Omental fat pad (tissue), 4 donors: ENCODE measurements around the gene ARMC3. TPM values are rescaled to one million over a fixed set of nuclear protein-coding genes. Genes with fewer than 3 reads are reported as not detected.
"Not testable (repeated sequence)": the region's sequence is repeated elsewhere in the genome, so short reads cannot be mapped to it uniquely, and the experiment has no call there.

Source experiments
- ATAC-seq: fragments of 150-250 bp; one replicate; pipeline ENCODE4 v1.9.1; 2016; ENCODE audit warnings: mild to moderate bottlenecking, moderate library complexity; ENCODE audit not compliant: low FRiP score
- DNase-seq: peaks from one replicate; pipeline ENCODE4 v3.0.0-alpha.2; 2019; ENCODE audit warnings: low spot score
- CTCF ChIP-seq, 3 donors: fragments of 450-650 bp; IDR thresholded peaks; one replicate each; pipeline ENCODE4 v1.5.1; 2016 to 2017; ENCODE audit warnings: antibody characterized with exemption in 3 of 3, mild to moderate bottlenecking in 3 of 3, moderate library complexity in 2 of 3
- total RNA-seq, 4 donors: library from RNA; depleted of rRNA; stranded (reverse); fragments of >200 nt; gene quantifications; one replicate each; pipeline ENCODE4 v1.1.0, GENCODE V29; 2016

The ARMC3 gene
- total RNA-seq, 4 donors from 2014 or later, result not detected

GRCh38 chr10:22899775-22900174 lies 28.1 kb upstream of the ARMC3 start:
- ATAC-seq (no peak), DNase-seq (no peak)
- no peak for TF ChIP-seq CTCF (IDR thresholded peaks at IDR 0.05)

GRCh38 chr10:22900841-22901601 lies 26.8 kb upstream of the ARMC3 start:
- ATAC-seq (no peak), DNase-seq (no peak)
- no peak for TF ChIP-seq CTCF (IDR thresholded peaks at IDR 0.05)

GRCh38 chr10:22902147-22902546 lies 25.7 kb upstream of the ARMC3 start:
- ATAC-seq, DNase-seq: not testable (repeated sequence)

- ATAC-seq (no peak), DNase-seq (no peak)
- TF ChIP-seq CTCF (IDR thresholded peaks at IDR 0.05), result no peak
These were observed 24.2 kb upstream of the ARMC3 start for GRCh38 chr10:22903694-22904093.

GRCh38 chr10:22906767-22907166 lies 21.1 kb upstream of the ARMC3 start:
- ATAC-seq, result no peak
- TF ChIP-seq CTCF (IDR thresholded peaks at IDR 0.05), result no peak
- no peak for DNase-seq

GRCh38 chr10:22908837-22909236 lies 19.0 kb upstream of the ARMC3 start:
- ATAC-seq, result no peak
- no peak for TF ChIP-seq CTCF (IDR thresholded peaks at IDR 0.05)
- DNase-seq, result no peak

- ATAC-seq, DNase-seq: not testable (repeated sequence)
These were observed 18.2 kb upstream of the ARMC3 start for GRCh38 chr10:22909673-22910072.

- TF ChIP-seq CTCF (IDR thresholded peaks at IDR 0.05), result no peak
- no peak for DNase-seq
- ATAC-seq, result no peak
These were observed 16.8 kb upstream of the ARMC3 start for GRCh38 chr10:22911067-22911466.
